Sigmoid colon (tissue), 4 donors: ENCODE results near the gene URB2.

Source experiments
- POLR2A ChIP-seq, 2 donors: fragments of 450-650 bp; IDR thresholded peaks; one replicate each; pipeline ENCODE4 v1.6.1; 2016; ENCODE audit warnings: antibody characterized with exemption in 2 of 2, mild to moderate bottlenecking in 2 of 2, moderate library complexity in 2 of 2
- POLR2AphosphoS5 ChIP-seq, 4 donors: sonication (generic); formaldehyde crosslinking; IDR thresholded peaks; one replicate each; pipeline ENCODE4 v1.6.1; 2017; ENCODE audit warnings: antibody characterized with exemption in 4 of 4
- TF ChIP-seq, protein P1 (sequence below), 4 experiments: fragments of 450-650 bp in 3 of 4; fragments of 200-600 bp in 1 of 4; IDR thresholded peaks; one replicate each; pipeline ENCODE4 v1.5.1; 2016 to 2019; ENCODE audit warnings: antibody characterized with exemption in 4 of 4, mild to moderate bottlenecking in 3 of 4, moderate library complexity in 2 of 4

DNA sequence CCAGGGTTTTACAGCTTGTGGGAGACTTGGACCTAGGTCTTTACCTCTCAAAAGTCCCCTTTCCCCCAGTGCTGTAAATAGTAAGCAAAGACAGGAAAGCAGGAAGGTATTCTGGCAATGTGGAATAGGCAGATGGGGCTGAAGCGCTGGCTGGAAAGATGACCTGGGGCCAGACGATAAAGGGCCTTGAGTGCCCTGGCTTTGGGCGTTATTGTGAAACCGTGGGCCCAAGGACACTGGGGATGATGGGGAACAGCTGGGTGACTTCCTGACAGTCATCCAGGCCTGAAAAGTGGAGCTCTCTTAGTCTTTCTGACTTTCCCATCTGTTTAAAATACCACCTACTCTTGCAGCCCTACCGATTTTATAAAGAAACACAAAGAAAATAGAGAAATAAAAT lies 16.3 kb downstream of the URB2 start:
- TF ChIP-seq, protein P1, sequence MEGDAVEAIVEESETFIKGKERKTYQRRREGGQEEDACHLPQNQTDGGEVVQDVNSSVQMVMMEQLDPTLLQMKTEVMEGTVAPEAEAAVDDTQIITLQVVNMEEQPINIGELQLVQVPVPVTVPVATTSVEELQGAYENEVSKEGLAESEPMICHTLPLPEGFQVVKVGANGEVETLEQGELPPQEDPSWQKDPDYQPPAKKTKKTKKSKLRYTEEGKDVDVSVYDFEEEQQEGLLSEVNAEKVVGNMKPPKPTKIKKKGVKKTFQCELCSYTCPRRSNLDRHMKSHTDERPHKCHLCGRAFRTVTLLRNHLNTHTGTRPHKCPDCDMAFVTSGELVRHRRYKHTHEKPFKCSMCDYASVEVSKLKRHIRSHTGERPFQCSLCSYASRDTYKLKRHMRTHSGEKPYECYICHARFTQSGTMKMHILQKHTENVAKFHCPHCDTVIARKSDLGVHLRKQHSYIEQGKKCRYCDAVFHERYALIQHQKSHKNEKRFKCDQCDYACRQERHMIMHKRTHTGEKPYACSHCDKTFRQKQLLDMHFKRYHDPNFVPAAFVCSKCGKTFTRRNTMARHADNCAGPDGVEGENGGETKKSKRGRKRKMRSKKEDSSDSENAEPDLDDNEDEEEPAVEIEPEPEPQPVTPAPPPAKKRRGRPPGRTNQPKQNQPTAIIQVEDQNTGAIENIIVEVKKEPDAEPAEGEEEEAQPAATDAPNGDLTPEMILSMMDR (IDR thresholded peaks at IDR 0.05) = no peak
- TF ChIP-seq POLR2AphosphoS5 (IDR thresholded peaks at IDR 0.05) = no peak
- no peak for TF ChIP-seq POLR2A (IDR thresholded peaks at IDR 0.05)
